GM10248 (cell line): ENCODE results near the gene NBL1.

Source experiments
- CTCF ChIA-PET: fragments of 300-600 bp; sonication (Branson Sonifier 250); formaldehyde crosslinking; extraction: SDS; loops from one replicate; lab custom pipeline; 2021; ENCODE audit warnings: antibody characterized with exemption; lab: Yijun Ruan, JAX
- POLR2A ChIA-PET: fragments of 350-650 bp; sonication (Branson Sonifier 250); formaldehyde crosslinking; extraction: SDS; loops from one replicate; lab custom pipeline; 2020; ENCODE audit warnings: antibody characterized with exemption; lab: Yijun Ruan, JAX
- DNase-seq: peaks from one replicate; pipeline ENCODE4 v3.0.0; 2012; ENCODE audit errors: extremely low spot score
- CTCF ChIP-seq: IDR thresholded peaks from 2 replicates; pipeline ENCODE4 v1.5.1; 2012; ENCODE audit warnings: mild to moderate bottlenecking, low read depth; ENCODE audit errors: extremely low read depth, missing control alignments, control extremely low read depth

The NBL1 gene

GRCh38 chr1:19613171-19613703, 30.9 kb upstream of the NBL1 start:
- no peak for TF ChIP-seq CTCF
- ChIA-PET POLR2A (no interaction called here), CTCF (interaction anchor here (1.1 to 1.4 kb wide), 4 partner anchors 10 to 48 kb away, joined by 3 to 8 read pairs (median 3); no protein-coding TSS in a partner anchor)
- no peak for DNase-seq

- DNase-seq: no peak
- POLR2A ChIA-PET: no interaction called here
- no peak for TF ChIP-seq CTCF
- CTCF ChIA-PET: no interaction called here
These were observed 28.7 kb upstream of the NBL1 start for GRCh38 chr1:19615438-19615837.

GRCh38 chr1:19616489-19616888, 27.6 kb upstream of the NBL1 start:
- ChIA-PET CTCF (interaction anchor here (0.8 kb wide), 1 partner anchor 25 kb away, joined by 3 read pairs; no protein-coding TSS in a partner anchor), POLR2A (no interaction called here)
- TF ChIP-seq CTCF: no peak
- no peak for DNase-seq

GRCh38 chr1:19617376-19617775, 26.7 kb upstream of the NBL1 start:
- DNase-seq: no peak
- TF ChIP-seq CTCF: no peak
- ChIA-PET POLR2A (no interaction called here), CTCF (interaction anchor here (1.0 to 1.8 kb wide), 3 partner anchors 14 to 226 kb away, joined by 3 to 5 read pairs (median 3); a partner anchor contains a TSS)

GRCh38 chr1:19618428-19618827, 25.7 kb upstream of the NBL1 start:
- ChIA-PET POLR2A (no interaction called here), CTCF (interaction anchor here (1.4 to 1.8 kb wide), 3 partner anchors 13 to 227 kb away, joined by 3 to 5 read pairs (median 5); no protein-coding TSS in a partner anchor)
- TF ChIP-seq CTCF: no peak
- no peak for DNase-seq

- no peak for DNase-seq
- CTCF ChIA-PET: interaction anchor here (1.0 to 1.4 kb wide), 4 partner anchors 9 to 41 kb away, joined by 3 read pairs; no protein-coding TSS in a partner anchor
These were observed 24.3 kb upstream of the NBL1 start for GRCh38 chr1:19619697-19620384.

More at GRCh38 chr1:19619697-19620384, 24.3 kb upstream of the NBL1 start:
- no peak for TF ChIP-seq CTCF
- POLR2A ChIA-PET: no interaction called here
